Colon (tissue), 2 donors: ENCODE results near the gene PALLD.
"Not testable (repeated sequence)": the region's sequence is repeated elsewhere in the genome, so short reads cannot be mapped to it uniquely, and the experiment has no call there.

Experiments used
- FAIRE-seq: peaks from 2 replicates; lab custom pipeline; 2012; peaks lifted over from hg19 to GRCh38; lab: Jason Lieb, UNC
- donor health status: control.
- donor health status: control.

The PALLD gene

GRCh38 chr4:168491563-168491962, 5.3 kb upstream of the PALLD start:
- FAIRE-seq, result no peak

- FAIRE-seq, result no peak
These were observed 1.4 kb downstream of the PALLD start for GRCh38 chr4:168498251-168498650.

GRCh38 chr4:168499241-168499640, 2.4 kb downstream of the PALLD start:
- no peak for FAIRE-seq

GRCh38 chr4:168501407-168501806, 4.6 kb downstream of the PALLD start:
- FAIRE-seq, result no peak

GRCh38 chr4:168502861-168503260, 6.0 kb downstream of the PALLD start:
- no peak for FAIRE-seq

- no peak for FAIRE-seq
These were observed 7.0 kb downstream of the PALLD start for GRCh38 chr4:168503652-168504362.

- FAIRE-seq, result no peak
These were observed 7.7 kb downstream of the PALLD start for GRCh38 chr4:168504526-168504925.

- no peak for FAIRE-seq
These were observed 9.2 kb downstream of the PALLD start for GRCh38 chr4:168506014-168506413.

- no peak for FAIRE-seq
These were observed 10.4 kb downstream of the PALLD start for GRCh38 chr4:168507178-168507815.

GRCh38 chr4:168508683-168509082, 11.8 kb downstream of the PALLD start:
- no peak for FAIRE-seq

- FAIRE-seq, result no peak
These were observed 12.9 kb downstream of the PALLD start for GRCh38 chr4:168509786-168510185.

GRCh38 chr4:168511780-168512489, 15.1 kb downstream of the PALLD start:
- no peak for FAIRE-seq

- not testable (repeated sequence) for FAIRE-seq
These were observed 17.0 kb downstream of the PALLD start for GRCh38 chr4:168513826-168514225.

- peak; percentile 66 for FAIRE-seq
These were observed 17.5 kb downstream of the PALLD start for GRCh38 chr4:168514249-168514852.

- no peak for FAIRE-seq
These were observed 18.6 kb downstream of the PALLD start for GRCh38 chr4:168515222-168516011.

- FAIRE-seq, result no peak
These were observed 20.0 kb downstream of the PALLD start for GRCh38 chr4:168516841-168517240.

GRCh38 chr4:168519576-168519975, 22.7 kb downstream of the PALLD start:
- no peak for FAIRE-seq

- FAIRE-seq, result no peak
These were observed 24.9 kb downstream of the PALLD start for GRCh38 chr4:168521721-168522120.

GRCh38 chr4:168522356-168522755, 25.5 kb downstream of the PALLD start:
- FAIRE-seq, result no peak

- FAIRE-seq, result no peak
These were observed 26.1 kb downstream of the PALLD start for GRCh38 chr4:168522829-168523489.

- FAIRE-seq, result no peak
These were observed 27.2 kb downstream of the PALLD start for GRCh38 chr4:168524006-168524405.
